ENCODE data around the gene MEDAG.
"Not testable (repeated sequence)": the region's sequence is repeated elsewhere in the genome, so short reads cannot be mapped to it uniquely, and the experiment has no call there.

The MEDAG gene

GRCh38 chr13:30910676-30911075 is 4.6 kb downstream of the MEDAG start:
- no peak for DNase-seq

- no peak for DNase-seq
Measured at GRCh38 chr13:30915691-30916541, 9.8 kb downstream of the MEDAG start.

DNA sequence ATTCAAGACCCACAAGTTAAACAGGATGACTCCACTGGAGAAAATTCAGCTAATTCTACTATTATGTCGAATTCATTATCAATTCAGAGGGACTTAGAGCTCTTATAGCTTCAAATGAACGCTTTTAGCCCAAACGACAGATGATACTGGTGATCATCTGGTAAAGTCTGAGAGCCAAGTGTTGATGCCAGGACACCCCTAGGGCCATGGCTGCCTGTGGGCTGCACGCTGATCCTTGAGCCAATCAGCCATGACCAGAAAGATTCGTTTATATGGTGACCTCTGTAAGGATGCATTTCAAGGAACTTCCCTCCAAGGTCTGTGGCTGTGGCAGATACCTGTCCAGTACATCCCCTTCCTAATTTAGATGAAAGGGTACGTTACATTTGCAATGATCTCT is 10.9 kb downstream of the MEDAG start:
- DNase-seq, result no peak

GRCh38 chr13:30918662-30919405 is 12.8 kb downstream of the MEDAG start:
- no peak for DNase-seq

GRCh38 chr13:30920162-30920909 is 14.3 kb downstream of the MEDAG start:
- no peak for DNase-seq

GRCh38 chr13:30923418-30923817 is 17.3 kb downstream of the MEDAG start:
- no peak for DNase-seq

DNA sequence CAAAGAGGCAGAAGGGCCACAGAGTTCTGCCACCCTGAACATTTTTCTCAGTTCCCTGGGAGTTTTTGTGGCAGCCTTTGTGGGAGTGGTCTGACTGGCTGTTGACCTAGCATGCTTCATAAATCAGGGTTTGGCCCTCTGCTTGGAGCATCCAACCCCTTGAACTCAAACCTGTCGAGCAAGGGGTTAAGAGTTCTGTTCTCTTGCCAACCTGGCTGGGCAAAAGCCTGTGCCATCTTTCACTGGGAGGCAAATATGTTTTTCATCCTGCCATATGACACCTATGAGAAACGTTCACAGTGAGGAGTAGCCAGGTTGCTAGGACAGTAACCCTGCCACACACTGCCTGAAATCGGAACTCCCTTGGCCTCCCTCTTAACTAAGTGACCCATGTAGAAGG is 18.6 kb downstream of the MEDAG start:
- DNase-seq, result no peak

DNA sequence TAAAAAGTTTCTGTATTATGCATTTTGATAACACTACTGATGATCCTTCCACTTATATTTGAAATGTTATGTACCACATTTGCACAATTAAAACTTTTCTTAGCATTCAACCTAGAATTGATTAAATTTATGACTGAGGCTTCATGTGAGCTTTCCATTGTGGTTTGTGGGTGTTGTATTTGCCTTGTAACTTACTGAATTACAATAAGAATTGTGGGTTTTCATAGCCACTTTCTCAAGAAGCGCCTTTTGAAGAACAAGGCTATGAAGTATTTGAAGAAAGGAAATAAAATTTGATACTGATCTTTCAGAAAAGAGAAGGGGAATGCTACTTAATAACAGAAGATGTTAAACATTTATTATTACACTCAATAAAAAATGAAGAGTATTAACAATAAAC is 19.4 kb downstream of the MEDAG start:
- DNase-seq, result no peak

DNA sequence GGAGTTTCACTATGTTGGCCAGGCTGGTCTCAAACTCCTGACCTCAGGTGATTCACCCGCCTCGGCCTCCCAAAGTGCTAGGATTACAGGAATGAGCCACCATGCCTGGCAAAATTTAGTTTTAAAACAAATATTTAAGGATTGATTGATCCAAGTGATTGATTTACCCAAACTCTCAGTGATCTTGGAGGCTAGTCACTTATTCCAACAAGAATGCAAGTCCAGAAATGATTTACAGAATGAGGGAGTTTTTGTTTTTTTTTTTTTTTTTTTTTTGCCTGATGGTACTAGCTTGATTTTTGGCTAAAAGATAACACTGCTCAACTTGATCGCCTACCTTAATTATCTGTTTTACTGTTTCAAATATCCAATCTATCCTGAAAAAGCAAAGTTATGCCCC is 20.7 kb downstream of the MEDAG start:
- DNase-seq, result no peak

DNA sequence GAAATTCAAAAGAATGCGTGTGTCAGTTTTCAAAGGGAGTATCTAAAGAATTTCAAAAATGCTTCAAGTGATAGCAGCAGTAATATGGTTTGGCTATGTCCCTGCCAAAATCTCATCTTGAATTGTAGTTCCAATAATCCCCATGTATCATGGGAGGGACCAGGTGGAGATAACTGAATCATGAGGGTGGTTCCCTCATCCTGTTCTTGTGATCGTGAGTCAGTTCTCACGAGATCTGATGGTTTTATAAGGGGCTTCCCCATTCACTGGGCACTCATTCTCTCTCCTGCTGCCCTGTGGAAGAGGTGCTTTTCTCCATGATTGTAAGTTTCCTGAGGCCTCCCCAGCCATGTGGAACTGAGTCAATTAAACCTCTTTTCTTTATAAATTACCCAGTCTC is 21.1 kb downstream of the MEDAG start:
- DNase-seq, result not testable (repeated sequence)

GRCh38 chr13:30927595-30927994 is 21.5 kb downstream of the MEDAG start:
- DNase-seq, result no peak

DNA sequence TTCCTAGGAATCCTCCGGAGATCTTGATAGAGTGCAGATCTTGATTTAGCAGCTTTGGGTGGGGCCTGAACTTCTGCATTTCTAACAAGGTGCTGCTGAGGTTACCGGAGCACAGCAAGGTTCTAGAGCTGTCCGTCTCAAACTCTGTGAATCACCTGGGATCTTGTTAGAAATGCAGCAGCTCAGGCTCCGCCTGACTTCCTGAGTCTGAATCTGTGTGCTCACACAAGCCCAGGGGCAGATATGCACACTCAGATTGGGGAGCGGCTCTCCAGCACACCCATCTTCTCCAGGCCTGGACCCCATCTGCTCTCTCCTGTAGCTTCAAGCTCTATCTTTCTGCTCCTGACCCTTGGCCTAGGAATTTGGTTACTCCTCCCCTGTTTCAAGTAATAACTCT is 22.9 kb downstream of the MEDAG start:
- DNase-seq, result no peak

DNA sequence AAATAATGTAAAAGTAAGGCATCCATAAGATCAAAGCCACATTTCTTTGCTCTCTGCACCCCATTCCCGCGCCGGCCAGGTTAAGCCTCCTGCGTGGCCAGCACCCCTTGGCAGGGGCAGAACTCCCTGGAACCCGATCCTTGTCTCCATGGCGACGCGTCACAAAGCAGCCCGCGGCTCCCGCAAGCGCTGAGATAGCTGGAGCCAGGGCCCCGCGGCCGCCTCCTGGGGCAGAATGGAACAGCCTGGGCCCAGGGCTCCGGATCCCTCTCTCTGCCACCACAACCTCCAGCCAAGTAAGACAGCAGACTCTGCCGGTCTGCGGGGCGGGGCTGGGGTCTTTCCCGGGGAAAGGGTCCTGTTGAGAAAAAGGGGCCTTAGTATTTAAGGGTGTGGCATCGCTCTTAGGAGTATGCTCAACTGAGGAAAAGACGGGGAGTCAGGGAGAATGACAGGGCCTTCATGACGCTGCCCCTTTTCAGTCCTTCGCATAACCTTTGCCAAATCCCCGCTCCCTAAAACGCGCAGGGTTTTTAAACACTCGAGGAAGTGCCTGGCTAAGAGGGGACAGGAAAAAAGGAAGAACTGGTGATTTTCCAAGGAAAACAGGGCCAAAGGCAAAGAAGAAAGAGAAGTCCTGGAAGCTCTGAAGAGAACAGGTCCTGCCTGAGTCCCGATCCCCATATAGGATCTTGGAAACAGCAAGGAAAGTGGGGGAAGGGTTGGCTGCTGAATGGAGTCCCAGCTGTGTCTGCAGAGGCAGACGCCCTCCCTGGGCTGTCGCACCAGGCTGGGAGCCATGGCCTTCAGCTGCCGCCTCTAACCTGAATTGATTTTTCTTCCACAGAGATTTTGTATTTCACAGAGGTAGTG is 26.6 kb downstream of the MEDAG start, which contains the start of gene TEX26:
TEX26 (plus strand) TSS at position 176 of the 873 bp plus-strand sequence; CDS start at position 236, 60 bp downstream.
- DNase-seq, result no peak

DNA sequence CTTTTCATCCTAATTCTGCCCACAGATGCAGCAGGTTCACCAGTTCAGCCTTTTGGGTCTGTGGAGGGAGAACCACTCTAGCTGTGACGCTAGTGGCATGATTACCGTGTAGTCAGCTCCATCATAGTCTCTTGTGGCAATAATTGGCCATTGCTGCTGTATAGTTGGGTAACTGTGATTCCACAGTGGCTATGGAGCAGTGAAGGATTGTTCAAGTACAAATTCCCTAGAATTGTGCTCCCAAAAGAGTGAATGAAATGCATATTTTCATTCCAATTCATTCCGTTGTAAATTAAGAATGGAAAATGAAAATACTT is 27.2 kb downstream of the MEDAG start:
- DNase-seq, result no peak

- DNase-seq, result no peak
Measured at GRCh38 chr13:30934381-30934780, 28.3 kb downstream of the MEDAG start.

GRCh38 chr13:30934803-30935202 is 28.7 kb downstream of the MEDAG start:
- DNase-seq, result no peak

DNA sequence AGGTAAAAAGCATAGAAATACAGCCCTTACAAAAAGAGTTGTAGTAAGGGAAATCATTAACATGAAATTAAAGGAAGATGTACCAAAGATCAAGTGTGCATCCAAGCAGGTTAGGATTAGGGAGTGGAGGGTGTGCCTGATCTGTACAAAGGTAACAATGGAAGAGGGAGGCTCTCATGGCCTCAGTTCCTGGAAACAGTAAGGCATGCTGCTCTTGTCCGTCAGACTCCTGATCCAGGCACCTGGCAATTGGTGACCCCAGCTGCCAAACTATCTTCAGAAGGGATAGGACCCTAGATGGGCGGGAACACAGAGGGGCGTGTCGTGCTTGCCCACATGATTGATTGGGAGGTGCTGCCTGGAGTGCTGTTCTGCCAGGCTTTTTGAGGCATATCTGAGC is 30.9 kb downstream of the MEDAG start:
- DNase-seq, result no peak

DNA sequence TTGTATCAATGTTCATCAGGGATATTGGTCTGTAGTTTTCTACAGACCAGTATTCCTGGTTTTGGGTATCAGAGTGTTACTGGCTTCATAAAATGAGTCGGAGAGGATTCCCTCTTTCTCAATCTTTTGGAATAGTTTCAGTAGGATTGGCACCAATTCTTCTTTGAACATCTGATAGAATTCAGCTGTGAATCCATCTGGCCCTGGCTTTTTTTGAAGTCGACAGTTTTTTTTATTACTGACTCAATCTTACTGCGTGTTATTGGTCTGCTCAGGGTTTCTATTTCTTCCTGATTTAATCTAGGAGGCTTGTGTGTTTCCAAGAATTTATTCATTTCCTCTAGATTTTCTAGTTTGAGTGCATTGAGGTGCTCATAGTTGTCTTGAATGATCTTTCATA is 37.8 kb downstream of the MEDAG start:
- DNase-seq, result no peak

GRCh38 chr13:30957258-30957943 is 51.3 kb downstream of the MEDAG start:
- DNase-seq, result no peak

DNA sequence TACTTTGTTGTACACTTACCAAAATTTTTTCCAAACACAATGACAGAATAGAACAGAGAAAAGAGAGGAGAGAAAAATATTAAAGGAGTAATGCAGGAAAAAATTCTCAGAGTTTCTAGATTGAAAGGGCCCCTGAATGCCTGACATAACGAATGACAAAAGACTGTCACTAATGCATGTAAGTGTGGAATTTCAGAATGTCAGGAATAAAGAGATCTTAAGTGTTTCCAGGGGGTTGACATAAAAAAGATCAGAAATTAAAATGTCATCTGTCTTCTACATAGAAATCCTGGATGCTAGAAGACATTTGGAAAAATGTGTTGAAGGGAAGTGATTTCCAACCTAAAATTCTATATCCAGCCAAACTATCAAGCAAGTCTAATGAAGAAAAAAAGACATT is 53.6 kb downstream of the MEDAG start:
- DNase-seq, result no peak

- DNase-seq, result no peak
Measured at GRCh38 chr13:30963791-30964190, 57.7 kb downstream of the MEDAG start.

DNA sequence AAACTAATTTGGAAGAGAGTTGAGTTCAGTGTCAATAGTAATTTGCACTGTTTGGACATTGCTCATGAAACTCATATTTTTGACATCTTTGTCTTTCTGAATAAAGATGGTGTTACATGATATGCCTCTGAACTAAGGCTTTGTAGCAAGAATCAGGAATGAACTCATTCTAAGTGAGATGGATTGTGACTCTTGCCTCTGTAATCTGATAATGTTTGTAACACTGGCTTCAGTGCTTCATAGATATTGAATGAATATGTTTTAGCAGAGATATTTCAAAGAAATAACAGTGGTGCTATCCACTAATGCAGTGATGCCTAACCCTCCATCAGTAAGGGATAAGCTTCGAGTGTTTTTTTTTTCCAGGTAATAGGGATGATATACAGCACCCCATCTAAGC is 59.3 kb downstream of the MEDAG start:
- no peak for DNase-seq

Data from stimulated activated CD4-positive, alpha-beta T cell treated with anti-CD3 and anti-CD28 coated beads, Interleukin-2, amount 100 ng/mL, for 24 hours (primary cell).